ENCODE measurements around the gene AIFM3.

AIFM3 gene

DNA sequence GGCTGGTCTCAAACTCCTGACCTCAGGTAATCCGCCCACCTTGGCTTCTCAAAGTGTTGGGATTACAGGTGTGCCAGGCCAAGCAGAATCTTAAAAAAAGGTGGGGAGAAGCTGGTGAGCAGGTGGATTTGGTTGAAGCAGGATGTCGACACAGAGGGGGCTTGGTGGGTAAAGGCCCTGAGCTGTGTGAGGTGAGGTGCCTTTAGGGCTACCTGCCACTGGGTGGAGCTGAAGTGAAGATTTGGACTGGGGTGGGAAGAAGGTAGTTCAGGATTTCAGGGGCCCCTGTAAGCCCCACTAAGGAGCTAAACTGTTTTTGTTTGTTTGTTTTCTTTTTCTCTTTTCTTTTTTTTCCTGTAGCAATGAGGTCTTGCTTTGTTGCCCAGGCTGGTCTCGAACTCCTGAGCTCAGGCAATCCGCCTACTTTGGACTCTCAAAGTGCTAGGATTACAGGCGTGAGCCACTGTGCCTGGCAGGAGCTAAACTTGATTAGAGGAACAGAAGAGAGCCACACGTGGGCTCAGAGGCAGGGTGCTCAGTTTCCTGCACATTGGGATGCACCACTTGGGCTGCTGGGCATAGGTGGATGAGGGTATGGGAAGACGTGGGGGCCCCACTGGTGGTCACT lies 53.9 kb downstream of the AIFM3 start:
- no peaks in the 10 kb centered on the region for H3K36me3 ChIP-seq (replicated peaks; ENCODE audit: insufficient read depth, low read length)
- H2AFZ ChIP-seq (ENCODE audit: low read length), result no peak overlapping the region
- DNase-seq, result no peak
- no peak overlapping the region for H3K4me2 ChIP-seq (ENCODE audit: low read depth, low read length)
- no peak for TF ChIP-seq EZH2phosphoT487 (IDR thresholded peaks at IDR 0.05; ENCODE audit: low read length)
- TF ChIP-seq, protein P1, sequence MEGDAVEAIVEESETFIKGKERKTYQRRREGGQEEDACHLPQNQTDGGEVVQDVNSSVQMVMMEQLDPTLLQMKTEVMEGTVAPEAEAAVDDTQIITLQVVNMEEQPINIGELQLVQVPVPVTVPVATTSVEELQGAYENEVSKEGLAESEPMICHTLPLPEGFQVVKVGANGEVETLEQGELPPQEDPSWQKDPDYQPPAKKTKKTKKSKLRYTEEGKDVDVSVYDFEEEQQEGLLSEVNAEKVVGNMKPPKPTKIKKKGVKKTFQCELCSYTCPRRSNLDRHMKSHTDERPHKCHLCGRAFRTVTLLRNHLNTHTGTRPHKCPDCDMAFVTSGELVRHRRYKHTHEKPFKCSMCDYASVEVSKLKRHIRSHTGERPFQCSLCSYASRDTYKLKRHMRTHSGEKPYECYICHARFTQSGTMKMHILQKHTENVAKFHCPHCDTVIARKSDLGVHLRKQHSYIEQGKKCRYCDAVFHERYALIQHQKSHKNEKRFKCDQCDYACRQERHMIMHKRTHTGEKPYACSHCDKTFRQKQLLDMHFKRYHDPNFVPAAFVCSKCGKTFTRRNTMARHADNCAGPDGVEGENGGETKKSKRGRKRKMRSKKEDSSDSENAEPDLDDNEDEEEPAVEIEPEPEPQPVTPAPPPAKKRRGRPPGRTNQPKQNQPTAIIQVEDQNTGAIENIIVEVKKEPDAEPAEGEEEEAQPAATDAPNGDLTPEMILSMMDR (IDR thresholded peaks at IDR 0.05; ENCODE audit: low read length), result peak; percentile 45
- no peaks in the 10 kb centered on the region for H3K79me2 ChIP-seq (ENCODE audit: low read length)
- H3K4me3 ChIP-seq (ENCODE audit: low read length), result no peak overlapping the region
- no peaks in the 10 kb centered on the region for H3K9me3 ChIP-seq (replicated peaks; ENCODE audit: insufficient read depth, low read length)
- H4K20me1 ChIP-seq (ENCODE audit: insufficient read depth, low read length), result no peaks in the 10 kb centered on the region
- H3K27ac ChIP-seq (ENCODE audit: low read length), result no peak overlapping the region
- no peaks in the 10 kb centered on the region for H3F3A ChIP-seq (ENCODE audit: insufficient read depth, low read length)
- H3K9ac ChIP-seq (ENCODE audit: low read length), result no peak overlapping the region
- H3K27me3 ChIP-seq (replicated peaks; ENCODE audit: insufficient read depth, low read length), result peaks cover 41% of the 10 kb centered on the region
- no peaks in the 10 kb centered on the region for H3K9me2 ChIP-seq (replicated peaks; ENCODE audit: insufficient read depth, low read length)
- no peaks in the 10 kb centered on the region; the same call in 1 of the 2 replicates for H3K4me1 ChIP-seq (ENCODE audit: low read length)

DNA sequence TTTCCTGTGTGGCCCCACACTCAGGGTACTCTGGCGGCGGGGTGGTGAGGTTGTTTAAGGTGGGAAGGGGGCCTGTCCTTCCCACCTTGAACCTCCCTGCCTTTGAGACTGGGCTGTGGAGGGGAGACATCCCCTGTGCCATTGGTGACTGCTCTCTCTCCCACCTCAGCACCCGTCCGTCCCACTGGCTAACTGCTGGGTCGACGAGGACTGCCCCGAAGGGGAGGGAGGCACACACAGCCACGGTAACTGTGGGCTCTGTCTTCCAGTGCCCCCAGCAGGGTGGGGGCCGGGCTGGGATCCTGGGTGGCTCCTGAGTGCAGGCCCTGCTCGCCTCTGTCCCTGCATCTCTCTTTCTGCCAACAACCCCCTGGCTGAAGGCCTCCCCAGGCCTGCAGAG lies 55.5 kb downstream of the AIFM3 start:
- Histone ChIP-seq H4K20me1 (ENCODE audit: insufficient read depth, low read length) (no peaks in the 10 kb centered on the region), H3K4me3 (ENCODE audit: low read length) (no peak overlapping the region), H3K27me3 (replicated peaks; ENCODE audit: insufficient read depth, low read length) (peaks cover 32% of the 10 kb centered on the region), H2AFZ (ENCODE audit: low read length) (no peak overlapping the region), H3K27ac (ENCODE audit: low read length) (no peak overlapping the region), H3K9ac (ENCODE audit: low read length) (no peak overlapping the region), H3K36me3 (replicated peaks; ENCODE audit: insufficient read depth, low read length) (no peaks in the 10 kb centered on the region), H3K4me2 (ENCODE audit: low read depth, low read length) (no peak overlapping the region), H3K79me2 (ENCODE audit: low read length) (no peaks in the 10 kb centered on the region), H3K9me2 (replicated peaks; ENCODE audit: insufficient read depth, low read length) (no peaks in the 10 kb centered on the region), H3K9me3 (replicated peaks; ENCODE audit: insufficient read depth, low read length) (no peaks in the 10 kb centered on the region), H3K4me1 (ENCODE audit: low read length) (no peaks in the 10 kb centered on the region; the same call in 1 of the 2 replicates), H3F3A (ENCODE audit: insufficient read depth, low read length) (no peaks in the 10 kb centered on the region)
- no peak for DNase-seq
- TF ChIP-seq, protein P1 (IDR thresholded peaks at IDR 0.05; ENCODE audit: low read length), result no peak
- no peak for TF ChIP-seq EZH2phosphoT487 (IDR thresholded peaks at IDR 0.05; ENCODE audit: low read length)
- no peak for TF ChIP-seq EZH2 (optimal IDR thresholded peaks at IDR 0.05; ENCODE audit: low read depth, low read length)

DNA sequence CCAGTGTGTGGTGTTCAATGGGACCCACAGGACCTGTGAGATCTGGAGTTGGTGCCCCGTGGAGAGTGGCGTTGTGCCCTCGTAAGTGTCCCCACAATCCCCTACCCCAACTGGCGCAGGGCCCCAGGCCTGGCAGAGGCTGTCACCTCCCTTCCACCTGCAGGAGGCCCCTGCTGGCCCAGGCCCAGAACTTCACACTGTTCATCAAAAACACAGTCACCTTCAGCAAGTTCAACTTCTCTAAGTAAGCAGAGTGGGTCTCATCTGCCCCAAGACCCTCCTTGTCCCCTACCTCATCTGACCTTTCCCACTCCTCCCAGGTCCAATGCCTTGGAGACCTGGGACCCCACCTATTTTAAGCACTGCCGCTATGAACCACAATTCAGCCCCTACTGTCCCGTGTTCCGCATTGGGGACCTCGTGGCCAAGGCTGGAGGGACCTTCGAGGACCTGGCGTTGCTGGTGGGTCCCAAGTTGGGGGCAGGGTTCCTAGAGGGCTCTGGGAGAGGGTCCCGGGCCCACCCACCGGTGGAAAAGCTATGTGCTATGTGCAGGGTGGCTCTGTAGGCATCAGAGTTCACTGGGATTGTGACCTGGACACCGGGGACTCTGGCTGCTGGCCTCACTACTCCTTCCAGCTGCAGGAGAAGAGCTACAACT lies 56.0 kb downstream of the AIFM3 start:
- TF ChIP-seq EZH2 (optimal IDR thresholded peaks at IDR 0.05; ENCODE audit: low read depth, low read length) (no peak), EZH2phosphoT487 (IDR thresholded peaks at IDR 0.05; ENCODE audit: low read length) (no peak)
- TF ChIP-seq, protein P1 (IDR thresholded peaks at IDR 0.05; ENCODE audit: low read length), result peak; percentile 12; the same call in 1 of the 2 replicates
- no peaks in the 10 kb centered on the region for H4K20me1 ChIP-seq (ENCODE audit: insufficient read depth, low read length)
- no peaks in the 10 kb centered on the region for H3F3A ChIP-seq (ENCODE audit: insufficient read depth, low read length)
- H3K4me1 ChIP-seq (ENCODE audit: low read length), result no peaks in the 10 kb centered on the region; the same call in 1 of the 2 replicates
- no peak overlapping the region for H3K9ac ChIP-seq (ENCODE audit: low read length)
- H3K4me2 ChIP-seq (ENCODE audit: low read depth, low read length), result no peak overlapping the region
- H3K79me2 ChIP-seq (ENCODE audit: low read length), result no peaks in the 10 kb centered on the region
- DNase-seq, result no peak
- H3K27me3 ChIP-seq (replicated peaks; ENCODE audit: insufficient read depth, low read length), result peaks cover 26% of the 10 kb centered on the region
- H3K9me2 ChIP-seq (replicated peaks; ENCODE audit: insufficient read depth, low read length), result no peaks in the 10 kb centered on the region
- H3K9me3 ChIP-seq (replicated peaks; ENCODE audit: insufficient read depth, low read length), result no peaks in the 10 kb centered on the region
- H3K4me3 ChIP-seq (ENCODE audit: low read length), result no peak overlapping the region
- no peak overlapping the region for H2AFZ ChIP-seq (ENCODE audit: low read length)
- no peaks in the 10 kb centered on the region for H3K36me3 ChIP-seq (replicated peaks; ENCODE audit: insufficient read depth, low read length)
- no peak overlapping the region for H3K27ac ChIP-seq (ENCODE audit: low read length)

All from MM.1S (cell line).